CD4-positive, alpha-beta T cell treated with Interleukin-15 for 1 hour (primary cell): ENCODE measurements around the gene SLC5A10.

Experiments used
- DNase-seq: peaks from one replicate; pipeline ENCODE4 v3.0.0-alpha.2; 2020

The SLC5A10 gene

GRCh38 chr17:18986541-18987229, 34.7 kb downstream of the SLC5A10 start:
- DNase-seq: no peak

GRCh38 chr17:18987230-18987610, 35.3 kb downstream of the SLC5A10 start:
- DNase-seq: no peak

DNA sequence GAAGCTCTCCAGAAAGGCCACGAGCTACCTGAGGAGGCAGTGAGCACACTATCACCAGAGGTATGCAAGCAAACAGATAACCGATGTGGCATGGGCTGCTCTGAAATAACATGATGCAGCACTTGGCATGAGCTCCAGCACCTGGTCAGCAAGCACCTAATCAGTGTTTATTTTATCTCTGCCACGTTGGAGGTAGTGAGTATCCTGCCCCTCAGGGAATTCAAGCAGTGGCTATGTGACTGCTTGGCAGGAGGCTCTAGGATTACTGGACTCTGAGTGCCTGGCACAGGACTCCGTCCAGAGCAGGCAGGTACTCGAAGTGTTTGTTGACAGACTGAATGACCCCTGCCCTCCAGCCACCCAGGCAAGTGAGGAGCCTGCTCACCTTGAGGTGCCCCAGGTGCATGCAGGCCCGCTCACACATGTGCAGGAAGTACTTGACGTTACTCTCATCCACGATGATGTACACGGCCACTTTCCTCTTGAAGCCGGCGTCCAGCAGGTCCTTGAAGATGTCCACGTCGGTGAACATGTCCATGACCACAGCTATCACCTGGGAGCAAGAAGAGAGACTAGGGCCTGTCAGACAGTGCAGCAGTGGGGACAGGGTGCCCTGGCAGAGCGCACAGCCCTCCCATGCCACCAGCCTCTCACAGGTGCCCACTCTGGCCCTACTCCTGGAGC, 36.0 kb downstream of the SLC5A10 start:
- DNase-seq: no peak

DNA sequence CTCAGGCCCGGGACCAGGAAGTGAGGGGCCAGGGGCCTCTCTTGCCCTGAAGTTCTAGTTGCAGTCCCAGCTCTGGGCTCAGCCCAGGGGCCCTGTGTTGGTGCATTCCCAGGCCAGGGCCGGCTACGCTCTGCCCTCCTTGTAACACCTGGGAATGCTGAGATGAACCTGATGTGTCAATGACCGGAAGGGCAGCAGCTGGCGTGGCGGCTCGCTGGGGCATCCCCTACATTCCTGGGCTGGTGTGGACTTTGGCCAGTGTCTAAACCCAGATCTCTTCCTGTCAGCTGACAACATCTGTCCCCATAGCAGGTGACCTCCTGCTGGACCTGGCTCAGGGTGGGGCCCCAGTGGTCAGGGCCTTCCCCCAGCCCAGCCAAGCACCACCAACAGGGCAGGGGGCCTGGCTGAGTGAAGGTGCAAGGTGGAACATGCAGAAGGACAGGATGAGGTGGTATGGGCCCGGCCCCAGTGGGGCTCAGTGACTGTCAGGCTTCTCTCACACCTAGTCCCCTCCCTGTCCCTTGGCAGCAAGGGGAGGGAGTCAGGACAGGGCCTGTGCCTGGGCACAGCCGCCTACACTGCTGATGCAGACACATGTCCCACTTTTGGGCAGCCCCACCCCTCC, 36.7 kb downstream of the SLC5A10 start:
- no peak for DNase-seq

DNA sequence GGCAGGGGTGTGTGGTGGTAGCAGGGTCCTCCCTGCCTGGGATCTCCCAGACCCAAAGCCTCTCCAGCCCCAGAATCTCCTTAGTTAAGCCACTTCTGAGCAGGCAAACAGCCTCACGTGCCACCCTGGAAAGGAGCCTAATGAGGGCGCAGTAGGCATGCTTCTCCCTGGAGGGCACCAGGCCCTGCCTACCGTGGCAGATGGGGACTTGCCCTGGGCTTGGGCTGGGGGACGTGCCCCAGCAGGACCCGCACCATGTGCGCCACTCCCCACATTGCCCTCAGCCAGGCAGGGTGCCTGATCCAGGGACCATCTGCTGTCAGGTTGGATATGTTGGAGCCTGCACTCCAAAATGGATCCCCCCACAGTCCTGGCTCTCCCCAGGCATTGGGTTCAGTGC, 38.4 kb downstream of the SLC5A10 start:
- DNase-seq: no peak

DNA sequence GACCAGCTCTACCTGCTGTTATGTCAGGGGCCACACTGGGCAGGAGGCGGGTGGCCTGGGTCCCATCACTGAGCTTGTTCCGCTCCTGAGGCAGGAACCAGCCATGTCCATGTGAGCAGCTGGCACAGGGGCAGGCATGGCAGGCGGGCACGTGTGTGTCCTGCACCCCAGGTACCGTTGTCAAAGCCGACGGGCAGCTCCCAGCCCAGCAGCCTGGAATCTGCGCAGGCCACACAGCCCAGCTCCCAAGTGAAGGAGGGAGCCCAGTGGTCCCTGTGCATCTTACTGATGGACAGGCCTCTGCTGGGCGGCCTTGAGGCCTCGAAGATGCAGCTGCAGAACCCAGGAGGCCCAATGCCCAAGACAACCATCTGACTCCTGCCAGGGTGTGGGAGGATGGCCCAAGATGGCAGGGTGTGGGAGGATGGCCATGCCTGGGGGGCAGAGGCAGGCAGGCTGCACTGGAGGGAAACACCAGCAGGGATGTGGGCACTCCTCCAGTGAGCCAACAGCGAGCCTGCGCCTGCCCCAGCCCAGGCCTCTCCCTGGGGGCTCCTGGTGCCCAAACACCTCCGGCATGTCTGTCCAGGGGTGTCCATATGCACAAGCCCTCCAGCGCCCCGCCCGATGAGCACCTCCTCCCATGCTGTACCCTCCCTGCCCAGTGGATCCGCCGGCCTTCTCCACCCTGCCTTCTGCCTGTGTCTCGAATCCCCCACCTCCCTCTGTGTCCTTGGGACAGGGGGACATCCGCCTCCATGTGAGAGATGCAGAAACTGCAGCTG, 39.8 kb downstream of the SLC5A10 start:
- DNase-seq: no peak

DNA sequence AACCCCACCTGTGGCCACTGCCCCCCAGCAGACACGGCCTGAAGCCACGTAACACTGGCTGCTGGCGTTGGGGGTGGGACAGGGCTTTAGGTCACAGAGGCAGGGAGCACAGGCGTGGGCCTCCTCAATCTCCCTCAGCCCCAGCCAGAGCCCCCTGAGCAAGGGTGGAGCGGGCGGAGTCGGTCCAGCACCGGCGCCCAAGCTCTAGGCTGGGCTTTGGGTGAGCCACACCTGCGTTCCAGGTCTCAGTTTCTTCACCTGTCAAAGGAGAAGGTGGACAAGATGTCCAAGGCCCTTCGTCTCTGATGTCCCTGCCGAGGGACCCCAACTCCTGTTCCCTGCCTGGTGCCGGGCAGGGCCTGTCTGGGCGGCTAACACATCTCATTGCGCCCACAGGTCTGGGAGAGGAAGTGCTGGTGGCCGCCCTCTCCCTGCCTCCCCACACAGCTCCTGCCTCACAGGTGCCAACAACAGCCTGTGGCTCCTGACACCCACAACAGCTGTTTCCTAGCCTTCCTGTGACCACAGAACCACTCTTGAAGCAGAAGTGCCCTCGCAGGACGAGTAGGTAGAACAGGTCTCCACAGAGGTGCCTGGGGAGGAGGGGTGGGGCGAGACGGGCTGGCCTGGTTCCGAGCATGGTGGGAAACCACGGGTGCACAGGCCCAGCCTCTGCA, 40.6 kb downstream of the SLC5A10 start:
- DNase-seq: peak; percentile 71

DNA sequence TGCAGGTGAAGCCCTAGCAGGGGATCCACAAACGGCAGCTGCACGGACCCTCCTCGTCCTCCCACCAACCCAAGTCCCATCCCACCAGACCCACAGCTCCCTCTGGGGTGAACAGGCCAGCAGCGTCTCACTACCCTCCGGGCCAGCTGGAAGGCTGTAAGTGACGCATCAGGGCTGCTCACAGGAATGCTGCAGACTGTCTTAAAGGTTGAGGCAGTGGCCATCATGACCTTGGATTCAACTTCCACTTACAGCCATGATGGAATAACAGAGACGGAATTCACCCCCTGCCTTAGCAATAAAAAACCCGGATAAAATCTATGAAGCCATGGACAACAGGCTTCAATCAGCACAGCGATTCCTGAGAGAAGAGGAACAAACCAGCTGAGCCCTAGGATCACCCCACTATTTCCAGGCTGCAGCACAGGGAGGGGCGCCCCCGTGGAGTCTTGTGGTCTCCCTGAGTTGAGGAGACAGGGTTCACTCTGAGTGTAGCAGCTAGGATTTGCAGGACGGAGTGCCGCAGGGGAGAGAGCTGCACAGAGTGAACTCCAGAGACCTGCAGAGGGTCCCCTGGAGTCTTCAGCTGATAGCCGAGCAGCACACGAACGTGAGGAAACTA, 42.1 kb downstream of the SLC5A10 start:
- DNase-seq: no peak

DNA sequence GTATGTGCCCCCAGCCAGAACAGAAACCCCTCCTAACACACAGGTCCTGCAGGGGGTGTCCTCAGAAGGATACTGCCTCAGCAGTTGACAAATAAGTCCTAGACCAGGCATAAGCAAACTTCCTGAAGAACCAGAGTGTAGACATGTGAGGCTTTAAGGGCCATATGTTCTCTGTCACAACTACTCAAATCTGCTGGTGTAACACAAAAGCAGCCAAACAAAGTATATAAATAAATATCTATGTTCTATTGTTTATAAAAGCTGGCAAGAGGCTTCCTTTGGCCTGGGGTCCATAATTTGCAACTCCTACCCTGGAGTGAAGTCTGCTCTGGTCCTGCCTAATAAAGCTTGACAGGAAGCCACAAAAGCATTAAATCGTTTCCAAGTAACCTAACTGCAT, 42.7 kb downstream of the SLC5A10 start:
- no peak for DNase-seq

- no peak for DNase-seq
Observed at GRCh38 chr17:18995220-18995619, 43.3 kb downstream of the SLC5A10 start.

GRCh38 chr17:18996458-18996857, 44.5 kb downstream of the SLC5A10 start:
- no peak for DNase-seq

- DNase-seq: no peak
Observed at GRCh38 chr17:18997650-18998196, 45.8 kb downstream of the SLC5A10 start.

GRCh38 chr17:18999394-18999793, 47.4 kb downstream of the SLC5A10 start:
- no peak for DNase-seq

- no peak for DNase-seq
Observed at GRCh38 chr17:18999911-19000310, 47.9 kb downstream of the SLC5A10 start.

GRCh38 chr17:19000531-19001325, 48.8 kb downstream of the SLC5A10 start:
- DNase-seq: no peak

DNA sequence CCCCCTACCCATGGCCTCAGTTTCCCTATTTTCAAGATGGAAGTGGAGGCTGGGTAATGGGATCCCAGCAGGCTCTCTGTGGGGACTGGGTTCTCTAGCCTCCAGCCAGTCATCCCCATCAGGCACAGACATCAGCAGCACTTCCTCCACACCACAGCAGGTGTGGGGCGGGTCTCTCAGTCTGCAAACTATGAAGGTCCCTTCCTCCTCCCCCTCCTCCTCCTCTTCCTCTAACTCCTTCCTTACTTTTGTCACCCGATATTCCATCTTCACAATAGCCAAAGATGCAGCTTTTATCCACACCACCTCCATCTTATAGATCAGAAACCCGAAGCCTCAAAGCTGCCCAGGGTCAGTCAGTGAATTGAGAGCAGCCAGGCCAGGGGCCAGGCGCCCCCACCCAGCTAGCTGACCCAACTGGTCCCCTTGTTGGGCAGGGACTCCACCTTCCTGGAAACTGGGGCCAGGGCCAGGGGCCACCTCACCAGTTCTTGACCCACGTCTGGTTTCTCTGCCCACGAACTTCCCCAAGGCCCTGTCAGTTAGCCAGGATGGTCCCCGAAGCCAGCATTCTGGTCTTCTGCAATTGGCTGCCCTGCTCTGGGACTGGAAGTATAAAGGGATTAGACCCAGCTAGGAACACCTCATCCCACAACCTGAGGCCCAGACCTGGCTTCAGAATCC, 50.1 kb downstream of the SLC5A10 start:
- DNase-seq: no peak

GRCh38 chr17:19002805-19003542, 51.0 kb downstream of the SLC5A10 start:
- no peak for DNase-seq

DNA sequence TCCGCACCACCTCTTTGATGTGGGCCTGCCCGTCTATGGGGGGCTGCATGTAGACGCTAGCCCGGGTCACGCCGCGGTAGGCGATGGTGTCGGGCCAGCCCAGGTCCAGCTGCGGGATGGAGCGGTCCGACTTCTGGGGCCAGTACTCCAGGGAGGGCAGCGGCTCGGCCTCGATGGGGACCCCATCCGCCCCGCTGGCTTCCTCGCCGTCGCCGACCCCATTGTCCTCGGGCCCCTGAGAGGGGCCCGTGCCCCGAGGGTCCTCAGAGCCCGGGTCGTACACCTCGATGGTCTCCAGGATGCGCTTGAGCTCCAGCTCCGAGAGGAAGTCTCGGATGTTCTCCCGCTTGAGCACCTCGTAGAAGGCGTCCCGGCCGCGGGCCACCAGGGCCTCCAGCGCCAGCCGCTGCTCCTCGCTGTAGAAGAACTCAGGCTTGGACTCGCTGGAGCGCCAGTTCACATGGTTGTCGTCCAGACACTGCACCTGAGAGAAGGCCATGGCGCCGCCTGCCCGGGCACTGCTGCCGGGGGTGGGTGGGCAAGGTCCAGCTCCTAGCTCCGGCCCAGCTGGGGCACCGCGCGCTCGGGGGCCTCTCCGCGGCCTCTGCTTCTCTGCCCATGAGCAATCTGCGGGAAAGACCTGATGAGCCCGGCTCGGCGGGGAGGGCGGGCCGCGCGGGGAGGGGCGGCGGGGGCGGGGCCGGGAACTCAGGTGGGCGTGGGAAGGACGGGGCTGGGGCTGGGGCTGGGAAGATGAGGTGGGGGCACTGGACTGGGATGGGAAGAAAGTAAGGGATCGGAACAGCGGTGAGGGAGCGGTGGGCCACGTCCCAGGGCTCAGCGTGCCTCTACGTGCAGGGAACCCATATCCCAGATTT, 51.8 kb downstream of the SLC5A10 start:
- no peak for DNase-seq
